ENCODE results near the gene KAZN.

Gene KAZN

DNA sequence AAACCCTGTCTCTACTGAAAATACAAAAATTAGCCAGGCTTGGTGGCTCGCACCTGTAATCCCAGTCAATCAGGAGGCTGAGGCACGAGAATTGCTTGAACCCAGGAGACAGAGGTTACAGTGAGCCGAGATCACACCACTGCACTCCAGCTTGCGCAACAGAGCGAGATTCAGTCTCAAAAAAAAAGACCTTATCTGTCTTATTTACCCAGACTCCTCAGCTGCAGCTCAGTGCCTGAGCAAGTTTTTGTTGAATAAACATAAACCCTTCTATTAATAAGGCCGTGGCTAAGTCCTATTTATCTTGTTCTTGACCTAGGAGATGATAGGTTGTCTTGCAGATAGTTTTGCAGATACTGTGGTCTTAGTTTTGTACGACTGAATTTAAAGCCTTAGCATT, 418.6 kb downstream of the KAZN start:
- Histone ChIP-seq H3K4me1 (ENCODE audit: control insufficient read depth, insufficient read depth, low read length) (no peaks in the 10 kb centered on the region), H3K9me3 (ENCODE audit: control insufficient read depth, insufficient read depth, low read depth, low read length) (no peaks in the 10 kb centered on the region), H3K27ac (ENCODE audit: extremely low read depth, low read depth, low read length) (no peak overlapping the region), H3K4me3 (ENCODE audit: low read depth, low read length) (no peak overlapping the region), H3K36me3 (ENCODE audit: control insufficient read depth in 2 of 2, insufficient read depth in 1 of 2, low read length in 2 of 2) (no peaks in the 10 kb centered on the region)
- ChIA-PET POLR2A (no interaction called here), CTCF (interaction anchor here (0.6 to 2.9 kb wide), 2 partner anchors 10 to 112 kb away, joined by 3 to 14 read pairs; no protein-coding TSS in a partner anchor)
- TF ChIP-seq, protein P1, sequence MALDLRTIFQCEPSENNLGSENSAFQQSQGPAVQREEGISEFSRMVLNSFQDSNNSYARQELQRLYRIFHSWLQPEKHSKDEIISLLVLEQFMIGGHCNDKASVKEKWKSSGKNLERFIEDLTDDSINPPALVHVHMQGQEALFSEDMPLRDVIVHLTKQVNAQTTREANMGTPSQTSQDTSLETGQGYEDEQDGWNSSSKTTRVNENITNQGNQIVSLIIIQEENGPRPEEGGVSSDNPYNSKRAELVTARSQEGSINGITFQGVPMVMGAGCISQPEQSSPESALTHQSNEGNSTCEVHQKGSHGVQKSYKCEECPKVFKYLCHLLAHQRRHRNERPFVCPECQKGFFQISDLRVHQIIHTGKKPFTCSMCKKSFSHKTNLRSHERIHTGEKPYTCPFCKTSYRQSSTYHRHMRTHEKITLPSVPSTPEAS (tag by site-specific recombination; IDR thresholded peaks at IDR 0.05): no peak

DNA sequence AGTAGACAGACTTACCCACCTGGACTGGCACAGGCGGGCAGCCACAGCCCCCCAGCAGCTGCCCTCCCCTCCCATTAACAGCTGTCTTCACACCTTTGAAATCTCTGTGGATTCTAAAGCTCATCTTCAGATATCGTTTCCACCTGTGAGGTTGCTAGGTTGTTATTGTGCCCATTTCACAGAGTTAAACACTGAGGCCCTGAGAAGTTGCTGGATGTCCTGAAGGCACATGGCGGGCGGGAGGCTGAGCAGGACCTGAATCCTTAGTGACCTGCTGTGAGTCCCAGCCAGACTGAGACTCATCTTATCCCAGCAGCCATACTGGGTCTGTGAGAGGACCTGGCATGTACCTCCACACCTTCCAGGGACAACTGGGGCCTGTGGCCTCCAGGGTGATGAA, 420.3 kb downstream of the KAZN start:
- Histone ChIP-seq H3K9me3 (ENCODE audit: control insufficient read depth, insufficient read depth, low read depth, low read length) (no peaks in the 10 kb centered on the region), H3K4me1 (ENCODE audit: control insufficient read depth, insufficient read depth, low read length) (no peaks in the 10 kb centered on the region), H3K4me3 (ENCODE audit: low read depth, low read length) (no peak overlapping the region), H3K36me3 (ENCODE audit: control insufficient read depth in 2 of 2, insufficient read depth in 1 of 2, low read length in 2 of 2) (no peaks in the 10 kb centered on the region), H3K27ac (ENCODE audit: extremely low read depth, low read depth, low read length) (no peak overlapping the region)
- ChIA-PET CTCF (interaction anchor here (1.9 kb wide), 1 partner anchor 9 kb away, joined by 5 read pairs; no protein-coding TSS in a partner anchor), POLR2A (no interaction called here)
- TF ChIP-seq, protein P2, sequence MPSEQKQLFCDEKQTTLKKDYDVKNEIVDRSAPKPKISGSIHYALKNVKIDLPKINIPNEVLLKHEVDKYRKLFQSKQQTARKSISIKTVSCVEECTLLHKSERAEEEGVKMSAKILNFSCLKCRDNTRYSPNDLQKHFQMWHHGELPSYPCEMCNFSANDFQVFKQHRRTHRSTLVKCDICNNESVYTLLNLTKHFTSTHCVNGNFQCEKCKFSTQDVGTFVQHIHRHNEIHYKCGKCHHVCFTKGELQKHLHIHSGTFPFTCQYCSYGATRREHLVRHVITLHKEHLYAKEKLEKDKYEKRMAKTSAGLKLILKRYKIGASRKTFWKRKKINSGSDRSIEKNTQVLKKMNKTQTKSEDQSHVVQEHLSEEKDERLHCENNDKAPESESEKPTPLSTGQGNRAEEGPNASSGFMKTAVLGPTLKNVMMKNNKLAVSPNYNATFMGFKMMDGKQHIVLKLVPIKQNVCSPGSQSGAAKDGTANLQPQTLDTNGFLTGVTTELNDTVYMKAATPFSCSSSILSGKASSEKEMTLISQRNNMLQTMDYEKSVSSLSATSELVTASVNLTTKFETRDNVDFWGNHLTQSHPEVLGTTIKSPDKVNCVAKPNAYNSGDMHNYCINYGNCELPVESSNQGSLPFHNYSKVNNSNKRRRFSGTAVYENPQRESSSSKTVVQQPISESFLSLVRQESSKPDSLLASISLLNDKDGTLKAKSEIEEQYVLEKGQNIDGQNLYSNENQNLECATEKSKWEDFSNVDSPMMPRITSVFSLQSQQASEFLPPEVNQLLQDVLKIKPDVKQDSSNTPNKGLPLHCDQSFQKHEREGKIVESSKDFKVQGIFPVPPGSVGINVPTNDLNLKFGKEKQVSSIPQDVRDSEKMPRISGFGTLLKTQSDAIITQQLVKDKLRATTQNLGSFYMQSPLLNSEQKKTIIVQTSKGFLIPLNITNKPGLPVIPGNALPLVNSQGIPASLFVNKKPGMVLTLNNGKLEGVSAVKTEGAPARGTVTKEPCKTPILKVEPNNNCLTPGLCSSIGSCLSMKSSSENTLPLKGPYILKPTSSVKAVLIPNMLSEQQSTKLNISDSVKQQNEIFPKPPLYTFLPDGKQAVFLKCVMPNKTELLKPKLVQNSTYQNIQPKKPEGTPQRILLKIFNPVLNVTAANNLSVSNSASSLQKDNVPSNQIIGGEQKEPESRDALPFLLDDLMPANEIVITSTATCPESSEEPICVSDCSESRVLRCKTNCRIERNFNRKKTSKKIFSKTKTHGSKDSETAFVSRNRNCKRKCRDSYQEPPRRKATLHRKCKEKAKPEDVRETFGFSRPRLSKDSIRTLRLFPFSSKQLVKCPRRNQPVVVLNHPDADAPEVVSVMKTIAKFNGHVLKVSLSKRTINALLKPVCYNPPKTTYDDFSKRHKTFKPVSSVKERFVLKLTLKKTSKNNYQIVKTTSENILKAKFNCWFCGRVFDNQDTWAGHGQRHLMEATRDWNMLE (tag by site-specific recombination; conservative IDR thresholded peaks at IDR 0.05; ENCODE audit: low read depth): no peak
- no peak for TF ChIP-seq ZNF670 (tag by site-specific recombination; IDR thresholded peaks at IDR 0.05; ENCODE audit: low read depth)
- no peak for TF ChIP-seq ZSCAN16 (tag by site-specific recombination; IDR thresholded peaks at IDR 0.05)

DNA sequence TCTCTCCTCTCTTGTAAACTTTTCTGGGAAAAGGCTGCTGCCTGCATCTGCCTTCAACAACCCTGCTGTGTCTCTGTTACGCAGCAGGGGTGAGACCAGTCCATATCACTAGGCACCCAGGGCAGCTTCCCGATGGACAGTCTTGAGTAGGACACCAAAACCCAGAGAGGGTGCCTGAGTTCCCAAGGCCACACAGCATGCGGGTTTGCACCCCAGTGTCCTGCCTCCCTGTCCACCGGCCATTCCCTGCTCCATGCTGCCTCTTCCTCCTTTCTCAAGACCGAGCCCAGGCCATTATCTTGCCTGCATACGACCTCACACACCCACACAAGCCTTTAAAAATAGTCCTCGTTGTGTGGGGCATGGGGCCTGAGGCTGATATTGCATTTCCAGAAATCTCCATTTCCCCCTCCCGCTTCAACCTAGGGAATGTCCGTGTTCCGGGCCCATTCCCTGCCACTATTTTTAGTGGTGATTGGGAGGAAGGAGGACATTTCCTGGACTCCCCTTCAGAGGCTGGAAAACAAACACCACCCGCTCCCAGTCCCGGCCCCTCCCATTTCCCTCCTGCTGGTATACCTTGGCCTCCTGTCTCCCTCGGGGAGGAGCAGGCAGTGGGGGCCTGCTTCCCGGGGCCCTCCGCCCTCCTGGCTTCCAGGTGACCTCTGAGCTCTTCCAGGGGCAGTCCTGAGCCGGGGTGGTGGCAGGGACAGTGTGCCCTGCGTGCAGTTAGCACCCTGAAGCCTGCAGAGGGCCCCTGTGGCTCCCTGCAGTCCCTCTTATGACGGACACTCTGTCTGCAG, 422.7 kb downstream of the KAZN start:
- ChIA-PET CTCF (interaction anchor here (0.6 kb wide), 1 partner anchor 1054 kb away, joined by 3 read pairs; no protein-coding TSS in a partner anchor), POLR2A (no interaction called here)
- Histone ChIP-seq H3K4me1 (ENCODE audit: control insufficient read depth, insufficient read depth, low read length) (no peaks in the 10 kb centered on the region), H3K4me3 (ENCODE audit: low read depth, low read length) (no peak overlapping the region), H3K9me3 (ENCODE audit: control insufficient read depth, insufficient read depth, low read depth, low read length) (no peaks in the 10 kb centered on the region), H3K36me3 (ENCODE audit: control insufficient read depth in 2 of 2, insufficient read depth in 1 of 2, low read length in 2 of 2) (no peaks in the 10 kb centered on the region), H3K27ac (ENCODE audit: extremely low read depth, low read depth, low read length) (no peak overlapping the region)
- TF ChIP-seq EGR2 (tag by site-specific recombination; IDR thresholded peaks at IDR 0.05; ENCODE audit: low read depth) (0 out of 2 replicates have a peak, but pooled peaks have one; percentile 13), ZNF501 (tag by site-specific recombination; IDR thresholded peaks at IDR 0.05) (no peak), GLIS1 (tag by site-specific recombination; IDR thresholded peaks at IDR 0.05) (peak; percentile 57; the same call in 1 of the 2 replicates), ZNF585B (tag by site-specific recombination; IDR thresholded peaks at IDR 0.05) (no peak), ZIC2 (tag by site-specific recombination; IDR thresholded peaks at IDR 0.05) (peak; percentile 59)

DNA sequence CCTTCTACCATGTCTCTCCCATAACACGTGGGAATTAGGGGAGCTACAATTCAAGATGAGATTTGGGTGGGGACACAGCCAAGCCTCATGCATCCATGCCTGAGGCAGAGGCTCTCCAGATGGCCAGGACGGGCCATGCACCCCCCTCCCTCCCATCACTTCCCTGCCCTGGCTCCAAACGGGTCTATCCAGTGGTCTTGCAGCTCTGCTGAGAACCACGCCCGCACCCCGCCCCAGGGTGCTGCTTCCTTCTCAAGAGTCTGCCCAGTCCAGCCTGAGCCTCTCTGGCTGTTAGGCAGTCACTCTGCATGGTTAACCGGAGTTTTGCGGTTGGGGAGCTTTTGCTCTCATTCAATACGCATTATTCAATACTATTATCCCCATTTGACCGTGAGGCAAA, 423.6 kb downstream of the KAZN start:
- no peaks in the 10 kb centered on the region for H3K36me3 ChIP-seq (ENCODE audit: control insufficient read depth in 2 of 2, insufficient read depth in 1 of 2, low read length in 2 of 2)
- H3K27ac ChIP-seq (ENCODE audit: extremely low read depth, low read depth, low read length): no peak overlapping the region
- TF ChIP-seq ZNF10 (tag by site-specific recombination; IDR thresholded peaks at IDR 0.05) (no peak), KLF1 (tag by site-specific recombination; IDR thresholded peaks at IDR 0.05) (peak; percentile 86)
- ChIA-PET POLR2A (no interaction called here), CTCF (interaction anchor here (0.7 kb wide), 1 partner anchor 75 kb away, joined by 3 read pairs; no protein-coding TSS in a partner anchor)
- H3K4me1 ChIP-seq (ENCODE audit: control insufficient read depth, insufficient read depth, low read length): no peaks in the 10 kb centered on the region
- H3K9me3 ChIP-seq (ENCODE audit: control insufficient read depth, insufficient read depth, low read depth, low read length): no peaks in the 10 kb centered on the region
- H3K4me3 ChIP-seq (ENCODE audit: low read depth, low read length): no peak overlapping the region

Data from HEK293 (cell line).